Thyroid gland (tissue), 4 donors: ENCODE data around the gene METTL25B.

Experiments
- CTCF ChIP-seq, 6 experiments: fragments of 200-600 bp in 3 of 6; fragments of 450-650 bp in 3 of 6; sonication (generic) in 3 of 6; IDR thresholded peaks; one replicate each; pipeline ENCODE4 v1.5.1; 2016 to 2019; ENCODE audit warnings: antibody characterized with exemption in 6 of 6, mild to moderate bottlenecking in 2 of 6, inconsistent platforms in 1 of 6, moderate library complexity in 1 of 6
- POLR2A ChIP-seq, 2 donors: fragments of 450-650 bp; IDR thresholded peaks; one replicate each; pipeline ENCODE4 v1.6.1; 2017; ENCODE audit warnings: antibody characterized with exemption in 2 of 2, mild to moderate bottlenecking in 2 of 2, moderate library complexity in 1 of 2

GRCh38 chr1:156756355-156756754 is 28.1 kb downstream of the METTL25B start:
- TF ChIP-seq CTCF (IDR thresholded peaks at IDR 0.05): no peak
- TF ChIP-seq POLR2A (IDR thresholded peaks at IDR 0.05): no peak
